Measurements from ENCODE around the gene FANK1.

DNA sequence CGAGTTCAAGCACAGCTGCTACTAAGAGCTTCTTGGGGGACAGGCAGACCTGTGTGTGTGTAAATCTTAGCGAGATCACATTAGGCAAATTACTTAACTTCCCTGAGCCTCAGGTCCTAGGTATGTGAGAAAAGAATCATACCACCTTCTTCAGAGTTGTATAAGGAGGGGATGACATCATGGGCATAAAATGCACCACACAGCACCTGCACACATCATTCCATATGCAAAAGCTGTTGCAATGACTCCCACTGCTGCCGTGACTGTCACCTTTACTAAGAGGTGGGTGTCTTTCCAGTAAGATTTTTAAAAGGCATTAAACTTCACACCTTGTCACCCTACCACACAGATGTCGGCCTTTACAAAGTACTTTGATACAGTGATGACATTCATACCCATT, 146.0 kb downstream of the FANK1 start:
- TF ChIP-seq EZH2 (IDR thresholded peaks at IDR 0.05; ENCODE audit: borderline replicate concordance, insufficient read depth, low read depth, low read length, poor library complexity, severe bottlenecking) = no peak
- TF ChIP-seq, protein P1, sequence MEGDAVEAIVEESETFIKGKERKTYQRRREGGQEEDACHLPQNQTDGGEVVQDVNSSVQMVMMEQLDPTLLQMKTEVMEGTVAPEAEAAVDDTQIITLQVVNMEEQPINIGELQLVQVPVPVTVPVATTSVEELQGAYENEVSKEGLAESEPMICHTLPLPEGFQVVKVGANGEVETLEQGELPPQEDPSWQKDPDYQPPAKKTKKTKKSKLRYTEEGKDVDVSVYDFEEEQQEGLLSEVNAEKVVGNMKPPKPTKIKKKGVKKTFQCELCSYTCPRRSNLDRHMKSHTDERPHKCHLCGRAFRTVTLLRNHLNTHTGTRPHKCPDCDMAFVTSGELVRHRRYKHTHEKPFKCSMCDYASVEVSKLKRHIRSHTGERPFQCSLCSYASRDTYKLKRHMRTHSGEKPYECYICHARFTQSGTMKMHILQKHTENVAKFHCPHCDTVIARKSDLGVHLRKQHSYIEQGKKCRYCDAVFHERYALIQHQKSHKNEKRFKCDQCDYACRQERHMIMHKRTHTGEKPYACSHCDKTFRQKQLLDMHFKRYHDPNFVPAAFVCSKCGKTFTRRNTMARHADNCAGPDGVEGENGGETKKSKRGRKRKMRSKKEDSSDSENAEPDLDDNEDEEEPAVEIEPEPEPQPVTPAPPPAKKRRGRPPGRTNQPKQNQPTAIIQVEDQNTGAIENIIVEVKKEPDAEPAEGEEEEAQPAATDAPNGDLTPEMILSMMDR (IDR thresholded peaks at IDR 0.05) = no peak
